Pancreas (tissue), 10 donors: Measurements from ENCODE around the gene MBD5. TPM values are rescaled to one million over a fixed set of nuclear protein-coding genes. Genes with fewer than 3 reads are reported as not detected.

ENCODE experiments used
- ATAC-seq, 4 donors: fragments of 200-7000 bp; cut with Tn5 transposase; one replicate each; pipeline versions ENCODE4 v1.8.0 to v1.9.1; 2020; ENCODE audit warnings: mild to moderate bottlenecking in 4 of 4, moderate library complexity in 4 of 4
- DNase-seq, 6 donors: peaks; one replicate each; pipeline ENCODE4 v3.0.0-alpha.2; 2020
- FAIRE-seq: peaks from 2 replicates; lab custom pipeline; 2012; peaks lifted over from hg19 to GRCh38; lab: Jason Lieb, UNC
- H3K27ac ChIP-seq, 4 donors: fragments of 200-600 bp; sonication (generic); 1 replicate in 3 of 4; 2 replicates in 1 of 4; pipeline versions ENCODE4 v1.5.0 to v1.8.0; 2020
- H3K27me3 ChIP-seq, 4 donors: fragments of 200-600 bp; one replicate each; pipeline ENCODE4 v1.8.0; 2021
- H3K36me3 ChIP-seq, 3 donors: fragments of 200-600 bp; sonication (generic) in 1 of 3; one replicate each; pipeline versions ENCODE4 v1.5.0 to v1.8.0; 2020 to 2021
- H3K4me1 ChIP-seq, 3 donors: fragments of 200-600 bp; one replicate each; pipeline ENCODE4 v1.8.0; 2021
- H3K4me3 ChIP-seq, 4 donors: fragments of 200-600 bp; sonication (generic) in 2 of 4; one replicate each; pipeline versions ENCODE4 v1.5.0 to v1.8.0; 2020 to 2021
- H3K9me3 ChIP-seq, 4 donors: fragments of 200-600 bp; one replicate each; pipeline ENCODE4 v1.8.0; 2021
- WGBS, 2 donors: extraction: QIAGEN DNeasy Blood & Tissue Kit; methylation state at CpG; one replicate each; pipeline ENCODE4 v1.1.7; 2013; 5-methylcytosine and 5-hydroxymethylcytosine counted together
- intact Hi-C, 3 donors: fragments of 100-400 bp; cut with DNase I; formaldehyde crosslinking; loops; one replicate each; pipeline versions ENCODE4 v1.11.1 to v1.14.2; 2022
- polyA plus RNA-seq, 2 donors: library from polyadenylated mRNA; stranded (reverse); fragments of 200-250 nt; gene quantifications; one replicate each; pipeline ENCODE4 v1.2.3, GENCODE V29; 2013
- total RNA-seq, 6 donors: library from RNA; stranded (reverse); fragmentation: NEBNext Ultra II Directional in 4 of 6; extraction: Animal tissue kit (Norgen Biotek cat#: 25700) in 4 of 6; gene quantifications; one replicate each; pipeline versions ENCODE4 v1.2.1 to v1.2.4, GENCODE V29; 2021 to 2023
- TF ChIP-seq, protein P1 (sequence below), 4 donors: fragments of 200-600 bp; sonication (generic) in 3 of 4; IDR thresholded peaks; one replicate each; pipeline versions ENCODE4 v1.5.0 to v1.8.0; 2021; ENCODE audit warnings: antibody characterized with exemption in 4 of 4
- donor health status: healthy with polysubstance abuse.
- donor health status: DM: no; HTN: no; CAD: no; lungs with moderate emphysema.
- donor health status: DM: no; HTN: no; CAD: no.
- donor health status: control.
- donor health status: control.
- donor health status: Bipolar disorder and iron deficiency.
- donor health status: DM: yes; HTN: yes; CAD: no.
- donor health status: DM: no; HTN: no; CAD: no.
- donor health status: DM: no; HTN: no; CAD: no.
- donor health status: DM: yes; HTN: yes; CAD: no.

The MBD5 gene
- total and polyA plus RNA-seq, 8 donors, result 4.5 to 27.4 (median 12.8) TPM

DNA sequence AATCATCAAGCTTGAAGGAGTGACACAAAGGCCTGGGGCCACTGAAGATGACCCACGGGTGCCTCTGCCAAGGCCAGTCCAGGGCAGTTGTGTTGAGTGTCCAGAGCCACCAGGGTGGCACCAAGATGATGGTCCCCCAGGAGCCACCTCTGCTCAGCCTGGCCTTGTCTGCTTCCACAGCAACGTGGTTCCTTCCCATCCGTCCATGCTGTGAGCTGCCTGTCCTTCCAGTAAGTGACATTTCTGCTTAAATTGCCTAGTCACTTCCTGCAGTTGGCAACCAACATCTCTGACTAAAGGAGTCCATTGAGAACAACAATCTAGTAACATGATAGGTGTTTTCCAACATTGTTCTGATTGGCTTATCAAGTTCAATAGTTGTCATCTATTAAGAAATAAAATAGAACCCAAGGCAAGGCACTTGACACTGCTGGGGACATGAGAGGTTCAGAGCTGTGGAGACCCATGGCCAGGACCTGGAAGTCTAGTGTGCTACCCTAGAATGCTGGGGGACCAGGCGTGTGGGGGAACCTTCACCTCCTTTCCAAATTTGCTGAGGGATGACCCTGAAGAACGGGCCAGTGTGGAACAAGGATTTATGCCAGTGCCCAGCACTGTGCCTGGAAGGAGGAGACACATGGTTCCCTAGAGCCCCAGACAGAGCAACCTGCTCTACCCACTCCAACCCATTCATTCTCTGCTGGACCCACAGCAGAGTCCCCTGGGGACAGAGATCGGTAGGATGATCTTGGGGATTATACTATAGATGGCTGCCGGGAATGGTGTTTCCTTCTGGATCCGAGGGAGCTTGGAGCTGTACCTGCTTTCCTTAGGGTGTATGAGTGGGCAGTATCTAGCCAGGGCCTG is 524.7 kb downstream of the MBD5 start:
- no peaks in the 10 kb centered on the region for H3K9me3 ChIP-seq
- DNase-seq (no peak), FAIRE-seq (no peak), ATAC-seq (no peak)
- H3K27me3 ChIP-seq, result no peaks in the 10 kb centered on the region
- TF ChIP-seq, protein P1, sequence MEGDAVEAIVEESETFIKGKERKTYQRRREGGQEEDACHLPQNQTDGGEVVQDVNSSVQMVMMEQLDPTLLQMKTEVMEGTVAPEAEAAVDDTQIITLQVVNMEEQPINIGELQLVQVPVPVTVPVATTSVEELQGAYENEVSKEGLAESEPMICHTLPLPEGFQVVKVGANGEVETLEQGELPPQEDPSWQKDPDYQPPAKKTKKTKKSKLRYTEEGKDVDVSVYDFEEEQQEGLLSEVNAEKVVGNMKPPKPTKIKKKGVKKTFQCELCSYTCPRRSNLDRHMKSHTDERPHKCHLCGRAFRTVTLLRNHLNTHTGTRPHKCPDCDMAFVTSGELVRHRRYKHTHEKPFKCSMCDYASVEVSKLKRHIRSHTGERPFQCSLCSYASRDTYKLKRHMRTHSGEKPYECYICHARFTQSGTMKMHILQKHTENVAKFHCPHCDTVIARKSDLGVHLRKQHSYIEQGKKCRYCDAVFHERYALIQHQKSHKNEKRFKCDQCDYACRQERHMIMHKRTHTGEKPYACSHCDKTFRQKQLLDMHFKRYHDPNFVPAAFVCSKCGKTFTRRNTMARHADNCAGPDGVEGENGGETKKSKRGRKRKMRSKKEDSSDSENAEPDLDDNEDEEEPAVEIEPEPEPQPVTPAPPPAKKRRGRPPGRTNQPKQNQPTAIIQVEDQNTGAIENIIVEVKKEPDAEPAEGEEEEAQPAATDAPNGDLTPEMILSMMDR (IDR thresholded peaks at IDR 0.05), result no peak
- 88 to 93% methylated on average over 8 of the region's 8 CpGs for WGBS, 2 donors
- no peaks in the 10 kb centered on the region for H3K36me3 ChIP-seq
- H3K4me3 ChIP-seq, result no peak overlapping the region
- H3K27ac ChIP-seq, result no peak overlapping the region
- intact Hi-C loops, result no loop called here
- no peaks in the 10 kb centered on the region for H3K4me1 ChIP-seq

DNA sequence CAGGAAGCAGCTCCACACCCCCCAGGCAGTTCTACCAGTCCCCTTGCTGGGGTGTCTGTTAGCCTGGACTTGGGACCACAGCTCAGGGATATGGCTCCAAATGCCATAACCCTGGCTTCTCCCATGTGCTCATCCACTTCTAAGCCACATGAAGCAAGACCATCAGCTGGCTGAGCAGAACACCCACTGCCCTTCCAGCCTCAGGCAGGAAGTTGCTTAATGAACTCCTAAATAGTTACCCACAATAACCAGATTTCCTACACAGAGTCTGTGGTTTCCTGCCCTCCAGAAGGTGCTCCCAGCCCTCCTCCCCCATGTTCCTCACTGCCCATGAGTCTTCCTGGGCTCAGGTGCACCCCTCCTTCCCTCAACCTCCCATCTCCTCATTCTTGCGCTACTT is 525.4 kb downstream of the MBD5 start:
- FAIRE-seq (no peak), ATAC-seq (peak in 1 of 4 donors; percentile 20), DNase-seq (no peak)
- no peaks in the 10 kb centered on the region for H3K4me1 ChIP-seq
- whole genome bisulfite sequencing, 2 donors, result 89 to 92% methylated on average over 1 of the region's 1 CpG
- intact Hi-C loops, result no loop called here
- no peaks in the 10 kb centered on the region for H3K36me3 ChIP-seq
- TF ChIP-seq, protein P1 (IDR thresholded peaks at IDR 0.05), result no peak
- no peaks in the 10 kb centered on the region for H3K27me3 ChIP-seq
- no peak overlapping the region for H3K4me3 ChIP-seq
- no peaks in the 10 kb centered on the region for H3K9me3 ChIP-seq
- no peak overlapping the region for H3K27ac ChIP-seq

DNA sequence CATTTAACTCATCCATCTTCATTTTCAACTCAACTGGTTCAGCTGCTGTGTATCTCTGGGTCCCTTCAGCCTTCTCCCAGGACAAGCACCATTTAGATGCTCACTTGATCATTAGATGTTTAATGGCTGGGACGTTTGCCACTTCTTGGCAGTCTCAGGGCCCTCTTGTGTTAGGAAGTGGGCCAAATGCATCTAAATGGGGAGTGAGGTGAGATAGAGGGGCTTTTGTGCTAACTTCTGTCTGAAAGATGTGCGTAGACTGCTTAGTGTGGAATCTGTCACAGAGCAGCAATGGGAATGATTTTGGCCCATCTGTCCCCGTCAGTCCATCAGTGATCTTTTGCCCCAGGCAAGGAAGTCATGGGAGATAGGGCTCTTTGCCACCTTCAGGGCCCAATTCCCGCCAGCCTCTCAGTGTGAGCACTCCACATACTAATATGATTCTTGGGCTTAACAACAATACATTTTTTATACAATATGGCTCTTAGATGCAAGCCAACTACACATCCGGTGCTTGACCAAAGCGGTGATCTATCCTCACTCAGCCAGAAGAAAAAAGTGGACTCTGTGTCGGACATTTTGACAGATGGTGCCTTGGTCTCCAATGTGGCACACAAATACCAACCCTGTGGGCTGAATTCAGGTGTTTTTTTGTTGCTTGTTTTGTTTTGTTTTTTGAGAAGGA is 528.0 kb downstream of the MBD5 start:
- Histone ChIP-seq H3K4me3 (no peak overlapping the region), H3K9me3 (no peaks in the 10 kb centered on the region), H3K4me1 (no peaks in the 10 kb centered on the region), H3K27ac (no peak overlapping the region), H3K36me3 (no peaks in the 10 kb centered on the region), H3K27me3 (no peaks in the 10 kb centered on the region)
- FAIRE-seq (no peak), ATAC-seq (no peak), DNase-seq (no peak)
- WGBS, 2 donors, result 82 to 90% methylated on average over 7 of the region's 7 CpGs
- intact Hi-C loops, result no loop called here
- TF ChIP-seq, protein P1 (IDR thresholded peaks at IDR 0.05), result no peak

DNA sequence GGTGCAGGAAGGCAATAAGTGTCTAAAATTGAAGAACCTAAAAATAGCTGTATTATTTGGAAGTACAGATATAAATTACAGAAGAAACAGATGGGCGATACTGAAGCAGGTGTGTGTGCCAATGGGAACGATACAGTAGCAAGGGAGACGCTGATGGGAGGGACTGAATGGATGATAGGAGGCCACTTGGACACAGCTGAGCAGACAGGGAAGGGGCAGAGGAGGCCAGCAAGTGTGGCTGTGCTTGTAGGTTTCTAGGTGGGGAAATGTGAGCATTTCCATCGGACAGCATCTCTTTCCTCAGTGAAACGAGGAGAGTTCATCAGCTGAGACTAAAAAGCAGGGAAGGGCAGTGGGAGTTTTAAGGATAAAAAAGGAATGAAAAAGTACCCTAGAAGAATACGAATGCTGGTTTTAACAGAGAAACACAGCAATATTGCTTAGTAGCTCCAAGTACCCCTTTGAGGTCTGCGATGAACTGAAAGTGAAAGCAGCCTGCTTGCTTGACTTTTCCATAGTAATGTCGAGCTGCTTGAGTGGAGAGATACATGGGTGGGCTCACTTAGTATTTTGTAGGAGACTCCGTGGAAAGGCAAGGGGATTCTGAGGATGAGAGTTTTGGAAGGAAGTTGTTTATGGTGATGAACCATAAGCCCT is 531.9 kb downstream of the MBD5 start:
- Histone ChIP-seq H3K36me3 (no peaks in the 10 kb centered on the region), H3K4me3 (peak overlapping the region in 1 of 4 donors; percentile 27), H3K27me3 (no peaks in the 10 kb centered on the region), H3K27ac (no peak overlapping the region), H3K4me1 (no peaks in the 10 kb centered on the region), H3K9me3 (no peaks in the 10 kb centered on the region)
- no peak for FAIRE-seq
- intact Hi-C loops, result no loop called here
- TF ChIP-seq, protein P1 (IDR thresholded peaks at IDR 0.05), result no peak
- no peak for DNase-seq
- 57 to 70% methylated on average over 9 of the region's 9 CpGs for WGBS, 2 donors
- no peak for ATAC-seq
